Fibroblast of mammary gland (primary cell): ENCODE measurements around the gene DOK7.

ENCODE experiments used
- DNase-seq: peaks from one replicate; pipeline ENCODE4 v3.0.0-alpha.2; 2010; ENCODE audit warnings: low read depth
- H3K4me3 ChIP-seq: 2 replicates; pipeline ENCODE4 v1.5.1; 2011; ENCODE audit warnings: low read depth, mild to moderate bottlenecking, low read length, moderate library complexity; ENCODE audit not compliant: control insufficient read depth
- CTCF ChIP-seq: conservative IDR thresholded peaks from 2 replicates; pipeline ENCODE4 v1.5.1; 2011; ENCODE audit warnings: low read depth, low read length, inconsistent platforms; ENCODE audit not compliant: control insufficient read depth, insufficient read depth

The DOK7 gene

GRCh38 chr4:3416821-3417221 is 46.3 kb upstream of the DOK7 start:
- DNase-seq = no peak
- TF ChIP-seq CTCF = no peak
- no peak overlapping the region for H3K4me3 ChIP-seq

GRCh38 chr4:3417448-3417847 is 45.7 kb upstream of the DOK7 start:
- H3K4me3 ChIP-seq = no peak overlapping the region
- TF ChIP-seq CTCF = no peak
- DNase-seq = no peak

GRCh38 chr4:3418029-3418762 is 44.9 kb upstream of the DOK7 start:
- DNase-seq = no peak
- TF ChIP-seq CTCF = no peak
- no peak overlapping the region for H3K4me3 ChIP-seq

GRCh38 chr4:3419836-3420605 is 43.1 kb upstream of the DOK7 start:
- DNase-seq = no peak
- no peak for TF ChIP-seq CTCF
- no peak overlapping the region for H3K4me3 ChIP-seq

- H3K4me3 ChIP-seq = no peak overlapping the region
- no peak for DNase-seq
- TF ChIP-seq CTCF = no peak
Measured at GRCh38 chr4:3420606-3420955, 42.5 kb upstream of the DOK7 start.

- no peak overlapping the region for H3K4me3 ChIP-seq
- no peak for TF ChIP-seq CTCF
- DNase-seq = no peak
Measured at GRCh38 chr4:3420956-3421355, 42.1 kb upstream of the DOK7 start.
